Ovary (tissue), 3 donors: ENCODE measurements around the gene HOXC12.

Experiments
- CTCF ChIP-seq, 3 donors: fragments of 450-650 bp in 2 of 3; fragments of 200-600 bp in 1 of 3; IDR thresholded peaks; one replicate each; pipeline versions ENCODE4 v1.5.1 to v1.8.0; 2016 to 2022; ENCODE audit warnings: antibody characterized with exemption in 3 of 3, mild to moderate bottlenecking in 1 of 3
- POLR2A ChIP-seq: fragments of 450-650 bp; IDR thresholded peaks from one replicate; pipeline ENCODE4 v1.6.1; 2017; ENCODE audit warnings: antibody characterized with exemption, mild to moderate bottlenecking, moderate library complexity
- donor health status: DM: no; HTN: no; CAD: no.

- no peak for TF ChIP-seq POLR2A
- TF ChIP-seq CTCF (IDR thresholded peaks at IDR 0.05): no peak
These were observed 1.1 kb downstream of the HOXC12 start for GRCh38 chr12:53955776-53956250.
